HG02981 (cell line): ENCODE measurements around the gene SBK3.
"Not testable (repeated sequence)": the region's sequence is repeated elsewhere in the genome, so short reads cannot be mapped to it uniquely, and the experiment has no call there.

ENCODE experiments used
- ATAC-seq: cut with Tn5 transposase; IDR thresholded peaks from one replicate; pipeline ENCODE4 v1.9.1; 2021; ENCODE audit warnings: mild to moderate bottlenecking, moderate library complexity; ENCODE audit not compliant: unreplicated experiment

Gene SBK3

GRCh38 chr19:55541091-55541490 lies 4.3 kb downstream of the SBK3 start:
- no peak for ATAC-seq

GRCh38 chr19:55540619-55541018 lies 4.7 kb downstream of the SBK3 start:
- ATAC-seq = no peak

GRCh38 chr19:55539090-55539984 lies 6.0 kb downstream of the SBK3 start:
- ATAC-seq = no peak

GRCh38 chr19:55538132-55538531 lies 7.2 kb downstream of the SBK3 start:
- no peak for ATAC-seq

- no peak for ATAC-seq
These were observed 7.6 kb downstream of the SBK3 start for GRCh38 chr19:55537741-55538111.

- no peak for ATAC-seq
These were observed 8.2 kb downstream of the SBK3 start, which contains the start of gene SBK2 for GRCh38 chr19:55536951-55537740. SBK2 (minus strand) TSS chr19:55537133; CDS start chr19:55536294, 839 bp downstream.

- ATAC-seq = no peak
These were observed 9.0 kb downstream of the SBK3 start for GRCh38 chr19:55536366-55536765.

- ATAC-seq = no peak
These were observed 9.4 kb downstream of the SBK3 start for GRCh38 chr19:55535965-55536350.

- ATAC-seq = no peak
These were observed 10.0 kb downstream of the SBK3 start for GRCh38 chr19:55535173-55535964.

GRCh38 chr19:55534280-55534679 lies 11.1 kb downstream of the SBK3 start:
- not testable (repeated sequence) for ATAC-seq

- ATAC-seq = no peak
These were observed 14.3 kb downstream of the SBK3 start for GRCh38 chr19:55530996-55531395.

GRCh38 chr19:55529636-55530234 lies 15.6 kb downstream of the SBK3 start:
- no peak for ATAC-seq

- no peak for ATAC-seq
These were observed 17.1 kb downstream of the SBK3 start for GRCh38 chr19:55528030-55528803.

GRCh38 chr19:55527197-55528029 lies 17.9 kb downstream of the SBK3 start:
- no peak for ATAC-seq

GRCh38 chr19:55526216-55527196 lies 18.8 kb downstream of the SBK3 start:
- no peak for ATAC-seq

GRCh38 chr19:55525289-55526101 lies 19.8 kb downstream of the SBK3 start:
- ATAC-seq = no peak

- no peak for ATAC-seq
These were observed 24.6 kb downstream of the SBK3 start for GRCh38 chr19:55520691-55521292.
